GM18505 (cell line): ENCODE measurements around the gene SLC4A2.
"Not testable (repeated sequence)": the region's sequence is repeated elsewhere in the genome, so short reads cannot be mapped to it uniquely, and the experiment has no call there.

Experiments used
- ATAC-seq: cut with Tn5 transposase; IDR thresholded peaks from one replicate; pipeline ENCODE4 v1.9.1; 2021; ENCODE audit not compliant: unreplicated experiment
- POLR2A ChIP-seq: IDR thresholded peaks from 4 replicates; pipeline ENCODE4 v1.6.1; 2011; ENCODE audit warnings: borderline replicate concordance; ENCODE audit not compliant: insufficient read depth, insufficient read length; ENCODE audit errors: extremely low read depth

Gene SLC4A2

GRCh38 chr7:151028948-151029501, 30.4 kb upstream of the SLC4A2 start:
- TF ChIP-seq POLR2A, result no peak
- ATAC-seq, result no peak

GRCh38 chr7:151031011-151031410, 28.4 kb upstream of the SLC4A2 start:
- TF ChIP-seq POLR2A, result no peak

GRCh38 chr7:151032936-151033863, 26.2 kb upstream of the SLC4A2 start:
- no peak for ATAC-seq
- no peak for TF ChIP-seq POLR2A

More at GRCh38 chr7:151031011-151031410, 28.4 kb upstream of the SLC4A2 start:
- ATAC-seq, result no peak

GRCh38 chr7:151033864-151034249, 25.5 kb upstream of the SLC4A2 start:
- no peak for ATAC-seq

GRCh38 chr7:151034312-151035025, 24.9 kb upstream of the SLC4A2 start:
- no peak for ATAC-seq
- TF ChIP-seq POLR2A, result no peak

More at GRCh38 chr7:151033864-151034249, 25.5 kb upstream of the SLC4A2 start:
- TF ChIP-seq POLR2A, result no peak

GRCh38 chr7:151035026-151035717, 24.2 kb upstream of the SLC4A2 start:
- TF ChIP-seq POLR2A, result no peak
- no peak for ATAC-seq

GRCh38 chr7:151035902-151036301, 23.5 kb upstream of the SLC4A2 start:
- no peak for TF ChIP-seq POLR2A
- no peak for ATAC-seq

GRCh38 chr7:151038951-151039849, 20.2 kb upstream of the SLC4A2 start:
- TF ChIP-seq POLR2A, result no peak
- ATAC-seq, result no peak

GRCh38 chr7:151039850-151040548, 19.4 kb upstream of the SLC4A2 start:
- ATAC-seq, result no peak
- TF ChIP-seq POLR2A, result no peak

- ATAC-seq, result no peak
Observed at GRCh38 chr7:151040616-151041375, 18.6 kb upstream of the SLC4A2 start.

GRCh38 chr7:151043449-151043848, 15.9 kb upstream of the SLC4A2 start:
- not testable (repeated sequence) for ATAC-seq

More at GRCh38 chr7:151040616-151041375, 18.6 kb upstream of the SLC4A2 start:
- TF ChIP-seq POLR2A, result no peak

- no peak for TF ChIP-seq POLR2A
Observed at GRCh38 chr7:151043959-151044358, 15.4 kb upstream of the SLC4A2 start.

GRCh38 chr7:151045262-151045661, 14.1 kb upstream of the SLC4A2 start:
- ATAC-seq, result no peak
- no peak for TF ChIP-seq POLR2A

More at GRCh38 chr7:151043959-151044358, 15.4 kb upstream of the SLC4A2 start:
- no peak for ATAC-seq
